Right hindlimb (tissue), 1 donor: Measurements from ENCODE around the gene ECSIT.
"Not testable (repeated sequence)": the region's sequence is repeated elsewhere in the genome, so short reads cannot be mapped to it uniquely, and the experiment has no call there.

Source experiments
- DNase-seq: peaks from one replicate; pipeline ENCODE4 v3.0.0-alpha.2; 2018

The ECSIT gene

DNA sequence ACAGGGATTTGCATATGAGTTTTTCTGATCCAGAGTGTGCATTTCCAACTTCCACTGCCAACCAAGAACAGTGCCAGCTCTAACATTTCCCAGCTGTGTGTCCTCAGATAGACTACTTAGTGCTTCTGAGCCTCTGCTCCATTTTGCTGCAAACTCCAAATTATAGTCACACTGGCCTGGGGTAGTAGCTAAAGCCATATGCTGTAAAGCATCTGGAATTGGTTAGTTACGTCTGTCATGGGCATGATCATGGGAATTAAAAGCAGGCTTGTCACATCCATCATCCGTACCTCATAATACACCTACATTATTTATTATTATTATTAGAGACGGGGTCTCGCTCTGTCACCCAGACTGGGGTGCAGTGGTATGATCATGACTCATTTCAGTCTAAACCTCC lies 55.2 kb downstream of the ECSIT start:
- DNase-seq: no peak

- DNase-seq: not testable (repeated sequence)
Measured at GRCh38 chr19:11468266-11468845, 60.6 kb downstream of the ECSIT start.

DNA sequence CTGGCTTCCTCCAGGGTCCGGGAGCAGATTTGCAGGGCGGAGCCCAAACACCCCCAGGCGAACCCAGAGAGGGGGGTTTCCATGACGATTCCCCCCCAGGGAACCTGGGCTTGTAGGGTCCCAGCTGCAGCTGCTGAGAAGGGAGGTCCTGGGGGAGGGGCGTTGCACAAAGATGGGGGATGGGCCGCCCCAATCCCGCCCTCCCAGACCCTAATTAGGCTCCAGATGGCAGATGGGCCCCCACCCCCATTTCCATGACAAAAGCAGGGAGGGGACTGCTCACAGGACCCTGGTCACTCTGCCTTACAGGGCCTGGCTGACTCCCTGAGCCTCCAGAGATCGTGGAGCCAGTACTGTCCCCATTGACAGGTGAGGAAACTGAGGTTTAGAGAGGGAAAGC lies 63.3 kb downstream of the ECSIT start:
- DNase-seq: no peak

GRCh38 chr19:11464333-11465265 lies 64.3 kb downstream of the ECSIT start:
- no peak for DNase-seq

GRCh38 chr19:11463391-11463790 lies 65.5 kb downstream of the ECSIT start:
- DNase-seq: no peak

DNA sequence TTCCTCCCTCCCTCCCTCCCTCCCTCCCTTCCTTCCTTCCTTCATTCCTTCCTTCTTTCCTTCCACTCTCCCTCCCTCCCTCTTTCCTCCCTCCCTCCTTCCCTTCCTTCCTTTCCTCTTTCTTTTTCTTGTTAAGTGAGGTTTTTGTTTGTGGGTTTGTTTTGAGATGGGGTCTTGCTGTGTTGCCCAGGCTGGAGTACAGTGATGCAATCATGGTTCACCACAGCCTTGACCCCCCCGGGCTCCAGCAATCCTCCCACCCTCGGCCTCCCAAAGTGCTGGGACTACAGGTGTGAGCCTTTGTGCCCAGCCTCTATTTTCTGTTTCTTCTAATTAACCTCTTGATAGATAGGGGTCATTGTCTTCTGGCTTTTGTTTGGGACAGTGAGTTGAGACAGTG lies 67.5 kb downstream of the ECSIT start:
- DNase-seq: no peak

- DNase-seq: no peak
Measured at GRCh38 chr19:11460207-11460606, 68.7 kb downstream of the ECSIT start.

- not testable (repeated sequence) for DNase-seq
Measured at GRCh38 chr19:11458912-11459311, 70.0 kb downstream of the ECSIT start.

- DNase-seq: no peak
Measured at GRCh38 chr19:11458236-11458900, 70.6 kb downstream of the ECSIT start.

DNA sequence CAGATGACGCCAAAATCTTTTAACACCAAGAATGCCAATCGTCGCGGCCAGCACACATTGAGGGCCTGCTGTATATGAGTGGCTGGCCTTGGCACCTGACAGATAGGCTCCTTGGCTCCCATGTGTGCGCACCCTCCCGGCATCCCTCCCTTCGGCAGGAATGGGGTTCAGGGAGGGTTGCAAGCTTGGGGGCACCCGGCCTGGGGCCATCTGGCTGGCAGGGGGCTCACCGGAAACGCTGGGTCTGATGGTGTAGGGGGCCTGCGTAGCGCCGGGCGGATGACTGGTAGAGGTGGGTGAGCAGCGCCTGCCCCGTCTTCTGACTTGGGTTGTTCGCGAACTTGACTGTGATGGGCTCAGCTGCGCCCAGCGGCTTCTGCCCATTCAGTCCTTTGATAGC lies 71.1 kb downstream of the ECSIT start:
- no peak for DNase-seq

DNA sequence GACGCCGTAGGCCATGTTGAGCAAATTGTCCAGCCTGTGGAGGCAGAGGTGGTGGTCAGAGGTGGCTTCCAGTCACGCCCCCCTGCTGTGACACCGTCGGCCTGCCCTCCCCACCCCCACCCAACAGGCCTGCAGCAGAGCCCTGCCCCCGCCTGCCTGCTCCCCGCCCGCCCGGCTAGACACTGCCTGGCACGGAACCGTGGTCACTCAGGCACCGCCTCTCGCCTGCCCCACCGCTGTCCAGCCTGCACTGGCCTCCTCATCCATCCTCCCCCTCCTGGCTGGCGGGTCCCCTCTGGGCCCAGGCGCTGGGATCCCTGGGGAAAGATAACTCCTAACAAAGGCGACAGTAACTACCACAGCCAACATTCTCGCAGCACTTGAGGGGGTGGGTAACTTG lies 71.8 kb downstream of the ECSIT start:
- DNase-seq: no peak

- no peak for DNase-seq
Measured at GRCh38 chr19:11456659-11457058, 72.3 kb downstream of the ECSIT start.
